ENCODE data around the gene GNG12.

Gene GNG12

DNA sequence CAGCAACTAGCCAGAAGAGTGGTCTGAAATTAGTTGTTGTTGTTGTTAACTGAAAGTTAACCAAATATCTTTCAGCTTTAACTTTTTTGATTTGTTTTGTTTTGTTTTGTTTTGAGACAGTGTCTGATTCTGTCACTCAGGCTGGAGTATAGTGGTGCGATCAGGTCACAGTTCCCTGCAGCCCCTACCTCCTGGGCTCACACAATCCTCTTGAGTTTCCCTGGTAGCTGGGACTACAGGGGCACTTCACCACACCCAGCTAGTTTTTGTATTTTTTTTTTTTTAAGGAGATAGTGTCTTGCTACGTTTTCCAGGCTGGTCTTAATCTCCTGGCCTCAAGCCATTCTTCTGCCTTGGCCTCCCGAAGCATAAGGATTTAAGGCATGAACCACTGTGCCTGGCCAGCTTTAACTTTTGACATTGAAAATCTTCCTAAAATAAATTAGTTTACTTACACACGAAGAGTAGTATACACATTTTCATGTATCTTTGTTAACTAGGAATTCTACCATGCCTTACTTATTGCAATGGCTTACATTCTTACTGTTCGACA, 45.0 kb downstream of the GNG12 start:
- TF ChIP-seq, protein P1, sequence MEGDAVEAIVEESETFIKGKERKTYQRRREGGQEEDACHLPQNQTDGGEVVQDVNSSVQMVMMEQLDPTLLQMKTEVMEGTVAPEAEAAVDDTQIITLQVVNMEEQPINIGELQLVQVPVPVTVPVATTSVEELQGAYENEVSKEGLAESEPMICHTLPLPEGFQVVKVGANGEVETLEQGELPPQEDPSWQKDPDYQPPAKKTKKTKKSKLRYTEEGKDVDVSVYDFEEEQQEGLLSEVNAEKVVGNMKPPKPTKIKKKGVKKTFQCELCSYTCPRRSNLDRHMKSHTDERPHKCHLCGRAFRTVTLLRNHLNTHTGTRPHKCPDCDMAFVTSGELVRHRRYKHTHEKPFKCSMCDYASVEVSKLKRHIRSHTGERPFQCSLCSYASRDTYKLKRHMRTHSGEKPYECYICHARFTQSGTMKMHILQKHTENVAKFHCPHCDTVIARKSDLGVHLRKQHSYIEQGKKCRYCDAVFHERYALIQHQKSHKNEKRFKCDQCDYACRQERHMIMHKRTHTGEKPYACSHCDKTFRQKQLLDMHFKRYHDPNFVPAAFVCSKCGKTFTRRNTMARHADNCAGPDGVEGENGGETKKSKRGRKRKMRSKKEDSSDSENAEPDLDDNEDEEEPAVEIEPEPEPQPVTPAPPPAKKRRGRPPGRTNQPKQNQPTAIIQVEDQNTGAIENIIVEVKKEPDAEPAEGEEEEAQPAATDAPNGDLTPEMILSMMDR (conservative IDR thresholded peaks at IDR 0.05; ENCODE audit: low read depth, low read length): no peak
- Histone ChIP-seq H3K4me3 (IDR thresholded peaks at IDR 0.05; ENCODE audit: insufficient read depth, low read depth, low read length) (no peak overlapping the region), H3K36me3 (ENCODE audit: insufficient read depth) (no peaks in the 10 kb centered on the region), H2AFZ (ENCODE audit: low read depth) (no peak overlapping the region), H3K79me2 (ENCODE audit: insufficient read depth, low read depth) (no peaks in the 10 kb centered on the region), H3K27me3 (ENCODE audit: insufficient read depth, low read depth) (no peaks in the 10 kb centered on the region), H3K4me1 (ENCODE audit: low read depth, poor library complexity, severe bottlenecking) (no peaks in the 10 kb centered on the region), H3K27ac (no peak overlapping the region), H3K4me2 (no peak overlapping the region), H4K20me1 (ENCODE audit: insufficient read depth) (no peaks in the 10 kb centered on the region), H3K9ac (no peak overlapping the region)

DNA sequence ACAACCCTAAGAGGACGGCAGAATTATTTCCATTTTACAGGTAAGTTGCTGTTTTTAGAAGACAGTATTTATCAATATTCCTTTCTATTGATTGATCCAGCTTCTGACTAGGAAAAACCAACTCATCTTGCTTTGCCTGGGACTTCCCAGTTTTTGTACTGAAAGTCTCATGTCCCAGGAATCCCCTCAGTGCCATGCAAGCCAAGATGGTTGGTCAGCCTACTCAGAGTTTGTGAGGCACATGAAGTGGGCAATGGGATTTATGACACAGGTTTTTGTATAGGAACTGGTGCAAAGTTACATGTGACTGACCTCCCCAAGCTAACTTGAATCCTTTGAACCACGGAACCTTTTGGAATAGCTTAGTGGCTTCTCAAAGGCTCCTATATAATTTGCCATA, 45.5 kb downstream of the GNG12 start:
- Histone ChIP-seq H2AFZ (ENCODE audit: low read depth) (no peak overlapping the region), H3K27me3 (ENCODE audit: insufficient read depth, low read depth) (no peaks in the 10 kb centered on the region), H4K20me1 (ENCODE audit: insufficient read depth) (no peaks in the 10 kb centered on the region), H3K9ac (no peak overlapping the region), H3K4me2 (no peak overlapping the region), H3K79me2 (ENCODE audit: insufficient read depth, low read depth) (no peaks in the 10 kb centered on the region), H3K27ac (no peak overlapping the region), H3K4me1 (ENCODE audit: low read depth, poor library complexity, severe bottlenecking) (no peaks in the 10 kb centered on the region), H3K4me3 (IDR thresholded peaks at IDR 0.05; ENCODE audit: insufficient read depth, low read depth, low read length) (no peak overlapping the region), H3K36me3 (ENCODE audit: insufficient read depth) (no peaks in the 10 kb centered on the region)
- TF ChIP-seq, protein P1 (conservative IDR thresholded peaks at IDR 0.05; ENCODE audit: low read depth, low read length): no peak

DNA sequence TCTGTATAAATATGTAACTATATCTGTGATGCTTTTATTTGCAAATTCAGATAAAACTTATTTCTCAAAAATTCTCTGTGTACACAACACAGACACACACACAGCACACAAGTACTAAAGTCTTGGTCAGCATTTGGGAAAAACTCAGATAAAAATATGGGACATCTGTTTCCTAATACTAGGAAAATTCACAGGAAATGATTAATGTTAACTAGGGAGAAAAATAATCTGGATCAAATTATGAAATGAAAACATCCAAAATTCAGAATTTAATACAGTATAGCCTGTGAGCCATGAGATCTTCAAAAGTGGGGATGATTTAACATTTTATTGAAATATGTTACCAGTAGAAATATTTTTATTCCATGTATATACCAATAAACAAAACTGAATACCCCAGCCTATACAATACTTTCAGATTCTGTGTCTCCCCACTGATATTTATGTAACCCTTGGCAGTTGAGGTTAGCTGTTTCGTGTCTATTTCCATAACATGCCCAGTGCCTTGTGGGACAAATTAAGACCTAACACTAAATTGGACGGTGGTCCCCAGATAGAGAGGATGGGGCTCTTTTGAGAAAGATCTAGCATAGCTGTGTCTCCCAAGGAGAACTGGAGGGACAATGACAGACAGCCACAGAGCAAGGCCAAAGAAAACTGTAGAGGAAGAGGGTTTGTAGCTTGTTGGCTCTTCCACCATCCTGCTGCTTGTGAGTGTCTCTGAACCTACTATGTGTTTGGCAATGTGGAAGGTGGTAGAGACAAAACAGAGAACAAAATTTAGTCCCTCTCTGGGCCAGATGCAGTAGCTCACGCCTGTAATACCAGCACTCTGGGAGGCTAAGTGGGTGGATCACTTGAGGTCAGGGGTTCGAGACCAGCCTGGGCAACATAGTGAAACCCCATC, 47.2 kb downstream of the GNG12 start:
- H3K79me2 ChIP-seq (ENCODE audit: insufficient read depth, low read depth): no peaks in the 10 kb centered on the region

DNA sequence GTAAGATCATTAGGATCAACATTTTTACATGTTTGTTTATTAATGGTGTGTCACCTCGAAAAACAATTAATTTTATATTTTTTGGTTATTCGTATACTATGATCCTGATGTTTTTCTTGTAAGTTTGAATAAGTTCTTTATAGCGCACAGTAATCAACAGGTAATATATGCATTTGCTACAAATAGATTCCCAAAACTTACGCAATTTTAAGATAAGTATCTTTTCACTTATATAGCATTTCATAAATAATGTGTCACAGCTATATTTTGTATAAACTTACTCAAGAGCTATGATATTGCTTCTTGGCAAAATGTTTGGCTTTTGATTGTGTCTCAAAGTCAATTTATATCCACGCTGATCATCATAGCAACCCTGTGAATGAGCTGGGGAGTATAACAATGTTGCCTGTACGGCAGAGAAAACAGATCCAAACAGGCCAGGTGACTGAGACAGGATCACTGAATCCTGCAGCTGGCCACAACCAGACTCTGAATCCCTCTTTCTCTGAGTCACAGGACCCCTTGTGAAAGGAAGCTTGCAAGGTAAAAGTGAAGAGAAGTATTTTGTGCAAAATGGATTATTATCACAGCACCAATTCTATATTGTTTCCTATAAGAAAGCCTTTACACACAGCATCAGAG, 48.6 kb downstream of the GNG12 start:
- no peaks in the 10 kb centered on the region for H3K27me3 ChIP-seq (ENCODE audit: insufficient read depth, low read depth)
- H2AFZ ChIP-seq (ENCODE audit: low read depth): no peak overlapping the region
- no peak overlapping the region for H3K9ac ChIP-seq
- no peaks in the 10 kb centered on the region for H3K79me2 ChIP-seq (ENCODE audit: insufficient read depth, low read depth)
- no peaks in the 10 kb centered on the region for H3K36me3 ChIP-seq (ENCODE audit: insufficient read depth)
- no peak overlapping the region for H3K4me2 ChIP-seq
- H4K20me1 ChIP-seq (ENCODE audit: insufficient read depth): no peaks in the 10 kb centered on the region
- no peaks in the 10 kb centered on the region for H3K4me1 ChIP-seq (ENCODE audit: low read depth, poor library complexity, severe bottlenecking)
- TF ChIP-seq, protein P1 (conservative IDR thresholded peaks at IDR 0.05; ENCODE audit: low read depth, low read length): no peak
- H3K4me3 ChIP-seq (IDR thresholded peaks at IDR 0.05; ENCODE audit: insufficient read depth, low read depth, low read length): no peak overlapping the region
- no peak overlapping the region for H3K27ac ChIP-seq

More for the DNA sequence above, 47.2 kb downstream of the GNG12 start:
- Histone ChIP-seq H3K4me3 (IDR thresholded peaks at IDR 0.05; ENCODE audit: insufficient read depth, low read depth, low read length) (no peak overlapping the region), H3K4me1 (ENCODE audit: low read depth, poor library complexity, severe bottlenecking) (no peaks in the 10 kb centered on the region), H2AFZ (ENCODE audit: low read depth) (no peak overlapping the region), H4K20me1 (ENCODE audit: insufficient read depth) (no peaks in the 10 kb centered on the region), H3K4me2 (no peak overlapping the region), H3K36me3 (ENCODE audit: insufficient read depth) (no peaks in the 10 kb centered on the region), H3K27ac (no peak overlapping the region), H3K9ac (no peak overlapping the region), H3K27me3 (ENCODE audit: insufficient read depth, low read depth) (no peaks in the 10 kb centered on the region)
- TF ChIP-seq, protein P1 (conservative IDR thresholded peaks at IDR 0.05; ENCODE audit: low read depth, low read length): no peak
